NCI-H446 treated with DMSO at 0.1 percent for 48 hours (cell line): Measurements from ENCODE around the gene STK4.

Source experiments
- DNase-seq: peaks from one replicate; lab custom pipeline; 2025; lab: John Stamatoyannopoulos, UW

STK4 gene

GRCh38 chr20:45112754-45113153 lies 146.4 kb downstream of the STK4 start:
- DNase-seq, result no peak

- DNase-seq, result no peak
These were observed 147.6 kb downstream of the STK4 start for GRCh38 chr20:45113865-45114264.

DNA sequence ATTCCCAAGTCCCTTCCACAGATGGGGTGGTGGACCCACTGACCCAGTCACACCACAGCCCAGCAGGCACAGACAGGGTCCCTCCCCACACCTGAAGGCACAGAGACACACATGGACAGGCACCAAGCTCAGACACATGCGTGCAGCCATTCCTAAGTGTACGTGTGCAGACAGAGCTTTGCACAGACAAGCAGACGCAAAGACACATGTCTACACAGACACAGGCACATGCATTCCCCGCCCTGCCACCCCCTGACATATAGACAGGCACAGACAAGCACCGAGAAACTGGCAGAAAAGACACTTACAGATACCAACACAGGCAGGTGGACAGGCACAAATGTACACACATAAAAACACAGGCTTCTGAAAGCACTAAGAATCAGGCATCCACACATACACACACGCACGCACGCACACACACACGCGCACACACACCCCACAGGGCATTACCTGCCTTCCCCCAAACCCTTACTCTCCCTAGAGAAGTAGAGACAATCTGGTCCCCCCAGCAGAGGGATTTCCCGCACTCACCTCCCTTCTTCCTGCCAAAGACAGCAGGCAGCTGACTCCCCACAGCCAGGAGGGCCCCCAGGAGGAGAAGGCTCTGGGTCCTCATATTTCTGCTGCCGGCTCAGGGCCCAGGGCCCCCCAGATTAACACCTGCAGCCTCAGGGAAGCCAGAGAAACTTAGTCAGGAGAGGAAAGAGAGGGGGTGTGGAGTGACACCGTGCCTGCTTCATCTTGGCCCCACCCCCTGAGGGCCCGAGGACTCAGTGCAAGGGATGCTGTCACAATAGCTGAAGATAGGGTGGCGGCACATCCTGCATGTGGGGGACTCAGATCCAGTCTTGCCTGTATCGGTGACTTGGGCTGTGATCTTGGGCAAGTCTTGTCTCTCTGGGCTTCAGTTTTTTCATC lies 148.4 kb downstream of the STK4 start, which contains the start of gene WFDC5:
Gene WFDC5 (minus strand): TSS at position 710 of the 921 bp plus-strand sequence. CDS start 91 bp downstream, at position 619.
- no peak for DNase-seq

DNA sequence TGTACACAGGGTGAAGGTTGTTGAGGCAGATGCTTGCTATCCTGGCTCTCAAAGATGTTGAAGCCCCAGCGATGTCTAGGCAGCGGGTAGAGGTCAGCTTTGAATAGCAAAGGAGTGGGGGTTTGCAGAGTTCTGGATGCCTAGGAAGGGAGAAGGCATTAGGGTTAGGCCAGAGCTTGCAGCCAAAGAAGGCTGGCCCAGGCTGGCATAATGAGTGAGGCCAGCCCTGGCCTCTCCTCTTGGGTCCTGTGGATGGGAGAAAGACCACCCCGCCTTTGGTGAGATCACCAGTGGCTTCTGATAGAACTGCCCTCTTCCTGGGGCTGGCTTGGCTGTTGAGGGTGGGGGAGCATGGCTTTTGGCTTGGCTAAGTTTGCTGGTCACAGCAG lies 149.1 kb downstream of the STK4 start:
- DNase-seq, result no peak

- no peak for DNase-seq
These were observed 149.5 kb downstream of the STK4 start for GRCh38 chr20:45115829-45116228.

- no peak for DNase-seq
These were observed 151.3 kb downstream of the STK4 start for GRCh38 chr20:45117581-45117980.

GRCh38 chr20:45118028-45118427 lies 151.7 kb downstream of the STK4 start:
- no peak for DNase-seq

DNA sequence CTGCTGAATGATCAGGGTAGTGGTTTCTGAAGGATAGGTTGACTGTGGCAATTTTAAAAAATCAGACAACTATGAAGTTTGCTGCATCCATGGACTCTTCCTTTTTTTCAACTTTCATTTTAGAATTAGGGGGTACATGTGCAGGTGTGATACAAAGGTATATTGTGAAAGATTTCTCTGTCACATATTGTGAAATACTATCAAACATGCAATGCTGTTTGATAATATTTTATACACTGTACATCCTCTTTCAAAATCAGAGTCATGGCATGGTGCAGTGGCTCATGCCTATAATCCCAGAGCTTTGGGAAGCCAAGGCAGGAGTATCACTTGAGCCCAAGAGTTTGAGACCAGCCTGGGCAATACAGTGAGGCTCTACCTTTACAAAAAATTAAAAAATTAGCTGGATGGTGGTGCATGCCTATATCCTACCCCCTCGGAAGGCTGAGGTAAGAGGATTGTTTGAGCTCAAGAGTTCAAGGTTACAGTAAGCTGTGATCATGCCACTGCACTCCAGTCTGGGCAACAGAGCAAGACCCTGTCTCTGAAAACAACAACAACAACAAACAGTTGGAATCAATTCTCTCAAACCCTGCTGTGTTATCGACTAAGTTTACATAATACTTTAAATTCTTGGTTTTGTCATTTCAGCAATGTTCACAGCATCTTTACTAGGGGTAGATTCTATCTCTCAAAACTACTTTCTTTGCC lies 153.4 kb downstream of the STK4 start:
- DNase-seq, result no peak

GRCh38 chr20:45121388-45121787 lies 155.1 kb downstream of the STK4 start:
- no peak for DNase-seq

DNA sequence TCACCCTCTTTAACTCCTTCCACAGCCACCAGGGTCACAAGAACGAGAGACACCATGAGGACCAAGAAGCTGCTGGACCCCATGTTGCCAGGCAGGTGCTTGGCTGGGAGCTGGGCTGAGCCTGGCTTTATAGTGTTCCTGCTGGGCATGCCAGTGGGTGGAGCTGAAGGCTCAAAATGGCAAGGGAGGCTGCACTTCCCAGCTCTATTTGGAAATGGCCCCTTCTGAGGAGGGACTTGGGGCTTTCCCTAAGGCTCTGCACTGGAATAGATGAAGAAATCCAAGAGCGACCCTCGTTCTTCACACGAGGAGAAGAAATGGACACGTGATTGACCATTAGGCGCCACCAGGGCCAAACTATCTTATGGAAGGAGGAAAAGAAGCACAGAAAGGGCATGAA lies 158.1 kb downstream of the STK4 start, which contains the start of gene WFDC12:
Gene WFDC12 (minus strand): TSS at position 101 of the 400 bp plus-strand sequence. CDS start 18 bp downstream, at position 83.
- DNase-seq, result no peak

GRCh38 chr20:45128099-45128498 lies 161.8 kb downstream of the STK4 start:
- DNase-seq, result no peak
